ENCODE data around the gene GBP4. TPM values are rescaled to one million over a fixed set of nuclear protein-coding genes. Genes with fewer than 3 reads are reported as not detected.

Gene GBP4
- total and polyA plus RNA-seq, 9 of the 15 experiments (the other 6 are each of a cell fraction or from before 2014, with no cell fraction given): 0.04 to 0.40 (median 0.11) TPM

GRCh38 chr1:89198491-89199072 lies at the start of gene GBP4 (continued):
- TF ChIP-seq, protein P1, sequence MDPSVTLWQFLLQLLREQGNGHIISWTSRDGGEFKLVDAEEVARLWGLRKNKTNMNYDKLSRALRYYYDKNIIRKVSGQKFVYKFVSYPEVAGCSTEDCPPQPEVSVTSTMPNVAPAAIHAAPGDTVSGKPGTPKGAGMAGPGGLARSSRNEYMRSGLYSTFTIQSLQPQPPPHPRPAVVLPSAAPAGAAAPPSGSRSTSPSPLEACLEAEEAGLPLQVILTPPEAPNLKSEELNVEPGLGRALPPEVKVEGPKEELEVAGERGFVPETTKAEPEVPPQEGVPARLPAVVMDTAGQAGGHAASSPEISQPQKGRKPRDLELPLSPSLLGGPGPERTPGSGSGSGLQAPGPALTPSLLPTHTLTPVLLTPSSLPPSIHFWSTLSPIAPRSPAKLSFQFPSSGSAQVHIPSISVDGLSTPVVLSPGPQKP (CRISPR knock-in tag; IDR thresholded peaks at IDR 0.05): no peak
- TF ChIP-seq SIX5 (IDR thresholded peaks at IDR 0.05; ENCODE audit: borderline replicate concordance in 1 of 2, insufficient read depth in 1 of 2, low read depth in 1 of 2, low read length in 2 of 2): no peak
- no peak for TF ChIP-seq NELFE (IDR thresholded peaks at IDR 0.05; ENCODE audit: insufficient read depth, insufficient read length)
- TF ChIP-seq, protein P2, sequence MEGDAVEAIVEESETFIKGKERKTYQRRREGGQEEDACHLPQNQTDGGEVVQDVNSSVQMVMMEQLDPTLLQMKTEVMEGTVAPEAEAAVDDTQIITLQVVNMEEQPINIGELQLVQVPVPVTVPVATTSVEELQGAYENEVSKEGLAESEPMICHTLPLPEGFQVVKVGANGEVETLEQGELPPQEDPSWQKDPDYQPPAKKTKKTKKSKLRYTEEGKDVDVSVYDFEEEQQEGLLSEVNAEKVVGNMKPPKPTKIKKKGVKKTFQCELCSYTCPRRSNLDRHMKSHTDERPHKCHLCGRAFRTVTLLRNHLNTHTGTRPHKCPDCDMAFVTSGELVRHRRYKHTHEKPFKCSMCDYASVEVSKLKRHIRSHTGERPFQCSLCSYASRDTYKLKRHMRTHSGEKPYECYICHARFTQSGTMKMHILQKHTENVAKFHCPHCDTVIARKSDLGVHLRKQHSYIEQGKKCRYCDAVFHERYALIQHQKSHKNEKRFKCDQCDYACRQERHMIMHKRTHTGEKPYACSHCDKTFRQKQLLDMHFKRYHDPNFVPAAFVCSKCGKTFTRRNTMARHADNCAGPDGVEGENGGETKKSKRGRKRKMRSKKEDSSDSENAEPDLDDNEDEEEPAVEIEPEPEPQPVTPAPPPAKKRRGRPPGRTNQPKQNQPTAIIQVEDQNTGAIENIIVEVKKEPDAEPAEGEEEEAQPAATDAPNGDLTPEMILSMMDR (IDR thresholded peaks at IDR 0.05 in 2 of 3, conservative IDR thresholded peaks at IDR 0.05 in 1 of 3; ENCODE audit: insufficient read depth in 2 of 3, low read depth in 1 of 3, low read length in 3 of 3): no peak
- no peak for TF ChIP-seq ZSCAN29 (IDR thresholded peaks at IDR 0.05)
- TF ChIP-seq ZNF785 (CRISPR knock-in tag; IDR thresholded peaks at IDR 0.05): no peak

GRCh38 chr1:89243046-89243445 lies 44.3 kb upstream of the GBP4 start:
- Histone ChIP-seq H3K27me3 (ENCODE audit: control insufficient read depth in 2 of 2, insufficient read depth in 2 of 2, low read length in 2 of 2) (no peaks in the 10 kb centered on the region), H3K27ac (ENCODE audit: extremely low read depth, low read depth, low read length) (no peak overlapping the region), H3K4me1 (replicated peaks in 1 of 2; ENCODE audit: control insufficient read depth in 2 of 2, insufficient read depth in 2 of 2, low read length in 2 of 2) (no peaks in the 10 kb centered on the region), H3K9me3 (replicated peaks; ENCODE audit: control insufficient read depth, insufficient read depth, low read depth, low read length) (no peaks in the 10 kb centered on the region), H3K4me3 (no peak overlapping the region), H3K36me3 (ENCODE audit: control insufficient read depth, insufficient read depth, low read length) (no peaks in the 10 kb centered on the region), H3K9ac (ENCODE audit: insufficient read depth in 1 of 2, low read depth in 2 of 2, low read length in 2 of 2) (no peak overlapping the region), H4K20me1 (replicated peaks; ENCODE audit: control insufficient read depth, insufficient read depth, low read length) (no peaks in the 10 kb centered on the region), H3K4me2 (ENCODE audit: insufficient read depth, low read length) (no peak overlapping the region), H3K9me1 (ENCODE audit: control insufficient read depth, insufficient read depth, low read length) (no peaks in the 10 kb centered on the region), H3K79me2 (ENCODE audit: control insufficient read depth, insufficient read depth, low read length) (no peaks in the 10 kb centered on the region), H2AFZ (ENCODE audit: low read depth, low read length) (no peak overlapping the region)
- 0% methylated on average over 3 of the region's 3 CpGs for WGBS (ENCODE audit: insufficient coverage, low coverage, missing lambda C conversion rate)
- BruUV-seq (replicated peaks): no TSS peak
- ChIA-PET CTCF (ENCODE audit: low intra/inter-chr PET ratio) (interaction anchor here (0.6 kb wide), 1 partner anchor 261 kb away, joined by 5 read pairs; no protein-coding TSS in a partner anchor), POLR2A (interaction anchor here (1.1 kb wide), 1 partner anchor 26 kb away, joined by 3 read pairs; no protein-coding TSS in a partner anchor)
- in situ Hi-C loops (cut with MboI): no loop called here
- no peak for FAIRE-seq
- intact Hi-C loops (cut with micrococcal nuclease): no loop called here
- DNase-seq (ENCODE audit: extremely low read depth in 1 of 4, low spot score in 3 of 4): no peak
- ATAC-seq: no peak
- TF ChIP-seq ZBTB17 (CRISPR knock-in tag; IDR thresholded peaks at IDR 0.05): no peak
- no peak for TF ChIP-seq ZNF76 (CRISPR knock-in tag; IDR thresholded peaks at IDR 0.05; ENCODE audit: borderline replicate concordance)
- TF ChIP-seq HMG20A (CRISPR knock-in tag; conservative IDR thresholded peaks at IDR 0.05): no peak
- no peak for TF ChIP-seq ZNF778 (CRISPR knock-in tag; IDR thresholded peaks at IDR 0.05)
- no peak for TF ChIP-seq ETV1 (tag; conservative IDR thresholded peaks at IDR 0.05; ENCODE audit: low read depth)
- TF ChIP-seq HSF4 (CRISPR knock-in tag; IDR thresholded peaks at IDR 0.05; ENCODE audit: borderline replicate concordance): no peak
- no peak for TF ChIP-seq CBX5 (IDR thresholded peaks at IDR 0.05; ENCODE audit: borderline replicate concordance, low read depth)
- TF ChIP-seq KAT7 (CRISPR knock-in tag; IDR thresholded peaks at IDR 0.05; ENCODE audit: borderline replicate concordance): no peak
- TF ChIP-seq XRCC4 (IDR thresholded peaks at IDR 0.05; ENCODE audit: extremely low read depth, insufficient read depth, insufficient read length): no peak
- no peak for TF ChIP-seq CREB5 (CRISPR knock-in tag; IDR thresholded peaks at IDR 0.05)
- TF ChIP-seq PHF21A (IDR thresholded peaks at IDR 0.05; ENCODE audit: borderline replicate concordance, low read depth): no peak
- TF ChIP-seq HDAC1 (IDR thresholded peaks at IDR 0.05): no peak

Measured in K562 (cell line).